HG02973 (cell line): Measurements from ENCODE around the gene SOX12.
A peak's percentile ranks its signal among the peaks of the same experiment; 100 is the strongest.

Experiments
- ATAC-seq: cut with Tn5 transposase; IDR thresholded peaks from one replicate; pipeline ENCODE4 v1.9.1; 2021; ENCODE audit warnings: moderate library complexity; ENCODE audit not compliant: unreplicated experiment

SOX12 gene

GRCh38 chr20:301886-302848 lies 23.2 kb upstream of the SOX12 start:
- ATAC-seq, result no peak

- no peak for ATAC-seq
Observed at GRCh38 chr20:305745-306144, 19.6 kb upstream of the SOX12 start.

- no peak for ATAC-seq
Observed at GRCh38 chr20:308427-309038, 16.8 kb upstream of the SOX12 start.

GRCh38 chr20:309306-309840 lies 16.0 kb upstream of the SOX12 start:
- ATAC-seq, result no peak

GRCh38 chr20:309841-310644 lies 15.3 kb upstream of the SOX12 start:
- peak; percentile 96 for ATAC-seq

GRCh38 chr20:310645-311044 lies 14.7 kb upstream of the SOX12 start:
- no peak for ATAC-seq

GRCh38 chr20:311609-312008 lies 13.7 kb upstream of the SOX12 start:
- ATAC-seq, result no peak

GRCh38 chr20:312067-312466 lies 13.3 kb upstream of the SOX12 start:
- no peak for ATAC-seq

GRCh38 chr20:312866-313265 lies 12.5 kb upstream of the SOX12 start:
- ATAC-seq, result no peak

GRCh38 chr20:313402-313801 lies 11.9 kb upstream of the SOX12 start:
- ATAC-seq, result no peak

GRCh38 chr20:313948-314347 lies 11.4 kb upstream of the SOX12 start:
- no peak for ATAC-seq

- ATAC-seq, result no peak
Observed at GRCh38 chr20:316316-317068, 8.9 kb upstream of the SOX12 start.

GRCh38 chr20:324177-325044 lies 941 bp upstream of the SOX12 start:
- peak; percentile 45 for ATAC-seq

GRCh38 chr20:325889-326644 lies 715 bp downstream of the SOX12 start:
- ATAC-seq, result peak; percentile 12

GRCh38 chr20:326645-327185 lies 1.4 kb downstream of the SOX12 start:
- no peak for ATAC-seq

- no peak for ATAC-seq
Observed at GRCh38 chr20:327186-328026, 2.1 kb downstream of the SOX12 start.
